ENCODE results near the gene FBXO17. TPM values are rescaled to one million over a fixed set of nuclear protein-coding genes. Genes with fewer than 3 reads are reported as not detected.

Gene FBXO17
- total and polyA plus RNA-seq, 2 donors (not counting 3 experiments of a cell fraction or from before 2014, with no cell fraction given): 21.8 to 23.8 TPM

DNA sequence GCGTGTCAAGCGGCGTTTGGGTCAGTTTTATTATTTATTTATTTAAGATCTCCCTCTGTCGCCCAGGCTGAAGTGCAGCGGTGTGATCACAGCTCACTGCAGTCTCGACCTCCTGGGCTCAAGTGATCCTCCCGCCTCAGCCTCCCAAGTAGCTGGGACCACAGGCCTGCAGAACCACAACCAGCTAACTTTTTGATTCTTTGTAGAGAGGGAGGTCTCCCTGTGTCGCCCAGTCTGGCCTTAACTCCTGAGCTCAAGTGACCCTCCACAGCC lies 44.1 kb downstream of the FBXO17 start:
- FAIRE-seq (peak; percentile 55), DNase-seq (ENCODE audit: low read depth, low spot score) (no peak)
- Histone ChIP-seq H3K9ac (replicated peaks; ENCODE audit: extremely low read depth, insufficient read depth, low read length) (peak overlapping the region; percentile 86), H3K36me3 (ENCODE audit: control insufficient read depth in 2 of 2, extremely low read depth in 1 of 2, insufficient read depth in 2 of 2, low read length in 2 of 2) (peaks cover 0 to 5% of the 10 kb centered on the region in 2 experiments), H3K27ac (ENCODE audit: insufficient read depth, low read depth, low read length) (peak overlapping the region; percentile 69), H3K4me1 (ENCODE audit: control insufficient read depth, extremely low read depth, insufficient read depth, low read length) (peaks cover 14% of the 10 kb centered on the region), H3K9me3 (replicated peaks; ENCODE audit: control insufficient read depth, insufficient read depth, low read length) (no peaks in the 10 kb centered on the region), H4K20me1 (replicated peaks; ENCODE audit: control insufficient read depth, extremely low read depth, insufficient read depth, low read length) (no peaks in the 10 kb centered on the region), H3K79me2 (ENCODE audit: control insufficient read depth, insufficient read depth, low read length) (peaks cover 22% of the 10 kb centered on the region), H3K4me3 (replicated peaks in 1 of 3; ENCODE audit: insufficient read depth in 1 of 3, low read depth in 1 of 3, low read length in 3 of 3) (peak overlapping the region; percentile 50 to 78 (median 58)), H3K27me3 (ENCODE audit: control insufficient read depth in 2 of 2, insufficient read depth in 2 of 2, low read length in 2 of 2) (no peaks in the 10 kb centered on the region), H2AFZ (ENCODE audit: low read depth, low read length) (no peak overlapping the region), H3K4me2 (ENCODE audit: insufficient read depth, low read length) (peak overlapping the region; percentile 74), H3K9me1 (replicated peaks; ENCODE audit: control insufficient read depth, extremely low read depth, insufficient read depth, low read length) (no peaks in the 10 kb centered on the region)
- no TSS peak for BruUV-seq (replicated peaks)
- dilution Hi-C loops (cut with MboI; ENCODE audit: extremely low pct_ligation_motif_present, low sequenced_read_pairs): no loop called here
- intact Hi-C loops (cut with micrococcal nuclease): loop anchor here (2.0 kb wide), 1 partner anchor 295 kb away; no protein-coding TSS in a partner anchor
- no peak for TF ChIP-seq EZH2 (IDR thresholded peaks at IDR 0.05; ENCODE audit: borderline replicate concordance, low read depth, low read length, severe bottlenecking)
- no peak for TF ChIP-seq POLR2A (IDR thresholded peaks at IDR 0.05; ENCODE audit: low read depth, low read length)
- no peak for TF ChIP-seq GATA2 (IDR thresholded peaks at IDR 0.05; ENCODE audit: insufficient read depth, insufficient read length, low read depth, low read length)
- TF ChIP-seq FOS (IDR thresholded peaks at IDR 0.05; ENCODE audit: borderline replicate concordance, insufficient read depth, low read length): no peak
- TF ChIP-seq POLR2AphosphoS5 (IDR thresholded peaks at IDR 0.05; ENCODE audit: insufficient read depth, low read depth, low read length): no peak
- ChIA-PET CTCF (interaction anchor here (1.8 to 3.4 kb wide), 5 partner anchors 8 to 528 kb away, joined by 8 to 29 read pairs (median 15); partner anchors contain the start of gene FAM98C), POLR2A (no interaction called here)

DNA sequence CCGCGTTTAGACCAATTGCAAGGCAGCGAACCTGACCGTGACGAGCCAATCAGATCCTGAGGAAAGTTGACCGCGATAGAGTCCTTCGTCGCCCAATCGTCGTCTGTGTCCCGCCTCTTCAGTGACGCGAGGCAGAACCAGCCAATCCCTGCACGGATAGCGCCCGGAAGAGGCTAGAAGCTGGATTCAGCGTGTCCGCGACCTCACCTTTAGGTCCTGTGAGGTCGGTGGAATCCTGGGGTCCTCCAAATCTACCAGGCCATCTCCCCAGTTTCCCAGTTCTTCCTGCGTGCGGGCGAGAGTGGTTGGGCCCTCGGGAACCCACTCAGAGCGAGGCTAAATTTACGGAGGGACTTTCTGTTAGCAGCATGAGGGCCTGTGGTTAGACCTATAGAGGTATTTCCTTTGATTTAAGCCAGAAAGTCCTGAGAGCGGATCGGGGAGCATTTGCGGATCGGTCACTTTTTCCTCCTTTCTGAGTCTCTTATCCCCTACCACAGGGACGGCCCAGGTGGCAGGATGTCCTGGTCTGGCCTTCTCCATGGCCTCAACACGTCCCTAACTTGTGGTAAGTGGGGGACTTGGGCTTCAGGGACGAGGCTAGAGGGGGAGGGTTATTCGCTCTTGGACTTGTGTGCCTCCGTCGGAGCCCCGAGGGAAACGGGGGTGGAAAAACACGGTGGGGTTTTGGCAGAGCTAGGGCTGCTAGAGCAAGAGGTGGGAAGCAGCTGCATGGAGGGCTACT lies 44.6 kb downstream of the FBXO17 start, which contains the start of gene MRPS12:
Gene MRPS12 (plus strand): TSS at position 169 of the 745 bp plus-strand sequence. CDS start 351 bp downstream, at position 520.
- dilution Hi-C loops (cut with MboI; ENCODE audit: extremely low pct_ligation_motif_present, low sequenced_read_pairs): no loop called here
- intact Hi-C loops (cut with micrococcal nuclease): loop anchor here (1.0 to 2.0 kb wide), 7 partner anchors 32 to 528 kb away; partner anchors contain the start of genes FAM98C, NFKBIB and SIRT2
- Histone ChIP-seq H3K9ac (replicated peaks; ENCODE audit: extremely low read depth, insufficient read depth, low read length) (peak within 1 kb of the TSS; percentile 86), H3K27me3 (ENCODE audit: control insufficient read depth in 2 of 2, insufficient read depth in 2 of 2, low read length in 2 of 2) (no peaks in the 10 kb centered on the region), H4K20me1 (replicated peaks; ENCODE audit: control insufficient read depth, extremely low read depth, insufficient read depth, low read length) (no peaks in the 10 kb centered on the region), H3K36me3 (ENCODE audit: control insufficient read depth in 2 of 2, extremely low read depth in 1 of 2, insufficient read depth in 2 of 2, low read length in 2 of 2) (peaks cover 0 to 7% of the 10 kb centered on the region in 2 experiments), H3K9me3 (replicated peaks; ENCODE audit: control insufficient read depth, insufficient read depth, low read length) (no peaks in the 10 kb centered on the region), H3K4me3 (replicated peaks in 1 of 3; ENCODE audit: insufficient read depth in 1 of 3, low read depth in 1 of 3, low read length in 3 of 3) (peak within 1 kb of the TSS; percentile 50 to 78 (median 58)), H3K27ac (ENCODE audit: insufficient read depth, low read depth, low read length) (peak within 1 kb of the TSS; percentile 69), H3K9me1 (replicated peaks; ENCODE audit: control insufficient read depth, extremely low read depth, insufficient read depth, low read length) (no peaks in the 10 kb centered on the region), H3K79me2 (ENCODE audit: control insufficient read depth, insufficient read depth, low read length) (peaks cover 22% of the 10 kb centered on the region), H2AFZ (ENCODE audit: low read depth, low read length) (peak within 1 kb of the TSS; percentile 73), H3K4me1 (ENCODE audit: control insufficient read depth, extremely low read depth, insufficient read depth, low read length) (peaks cover 14% of the 10 kb centered on the region), H3K4me2 (ENCODE audit: insufficient read depth, low read length) (peak within 1 kb of the TSS; percentile 74)
- ChIA-PET CTCF (interaction anchor here (0.7 to 3.4 kb wide), 35 partner anchors 9 to 557 kb away, joined by 3 to 29 read pairs (median 4); partner anchors contain the start of genes ACTN4, ECH1, EIF3K and FAM98C), POLR2A (interaction anchor here (0.7 to 1.4 kb wide), 4 partner anchors 68 to 528 kb away, joined by 3 to 6 read pairs (median 4); partner anchors contain the start of genes FAM98C and ZFP36)
- DNase-seq (ENCODE audit: low read depth, low spot score) (peak; percentile 99), FAIRE-seq (peak; percentile 100)
- TF ChIP-seq MAX (IDR thresholded peaks at IDR 0.05; ENCODE audit: insufficient read depth, insufficient read length) (no peak), POLR2A (IDR thresholded peaks at IDR 0.05; ENCODE audit: low read depth, low read length) (peak; percentile 78), MYC (IDR thresholded peaks at IDR 0.05; ENCODE audit: low read depth, low read length) (no peak), CTCF (IDR thresholded peaks at IDR 0.05; ENCODE audit: extremely low read depth in 1 of 2, insufficient read depth in 1 of 2, low read depth in 1 of 2, low read length in 2 of 2) (no peak), POLR2AphosphoS5 (IDR thresholded peaks at IDR 0.05; ENCODE audit: insufficient read depth, low read depth, low read length) (peak; percentile 62), JUN (IDR thresholded peaks at IDR 0.05; ENCODE audit: borderline replicate concordance, insufficient read depth, insufficient read length, low read depth) (no peak)
- BruUV-seq (replicated peaks): TSS peak; percentile 74

All from endothelial cell of umbilical vein (primary cell).